ENCODE measurements around the gene LPIN1. TPM values are rescaled to one million over a fixed set of nuclear protein-coding genes. Genes with fewer than 3 reads are reported as not detected.
"Not testable (repeated sequence)": the region's sequence is repeated elsewhere in the genome, so short reads cannot be mapped to it uniquely, and the experiment has no call there.

Gene LPIN1
- total RNA-seq, 1 experiment from 2014 or later = 13.9 TPM

- no peak for TF ChIP-seq NR2C2 (CRISPR knock-in tag; IDR thresholded peaks at IDR 0.05)
- TF ChIP-seq RORB (CRISPR knock-in tag; IDR thresholded peaks at IDR 0.05) = no peak
- TF ChIP-seq FOXJ3 (CRISPR knock-in tag; IDR thresholded peaks at IDR 0.05; ENCODE audit: borderline replicate concordance) = no peak
- no peak for TF ChIP-seq NFE2L1 (CRISPR knock-in tag; IDR thresholded peaks at IDR 0.05)
- no peak for TF ChIP-seq CREM (CRISPR knock-in tag; IDR thresholded peaks at IDR 0.05)
Observed at GRCh38 chr2:11732587-11732986, 13.8 kb upstream of the LPIN1 start (continued).

GRCh38 chr2:11737852-11738251 is 8.6 kb upstream of the LPIN1 start:
- DNase-seq (ENCODE audit: low spot score); H3K4me3 Mint-ChIP-seq; H3K36me3 Mint-ChIP-seq; POLR2A ChIA-PET; H3K9me3 Mint-ChIP-seq; H3K27ac Mint-ChIP-seq; ATAC-seq; H3K27me3 Mint-ChIP-seq (ENCODE audit: low read depth): not testable (repeated sequence)
- H3K4me1 Mint-ChIP-seq = peaks cover 19% of the 10 kb centered on the region
- CTCF ChIA-PET = interaction anchor here (0.8 to 3.4 kb wide), 8 partner anchors 11 to 54 kb away, joined by 3 to 43 read pairs (median 6); no protein-coding TSS in a partner anchor

GRCh38 chr2:11738589-11739436 is 7.6 kb upstream of the LPIN1 start:
- POLR2A ChIA-PET = interaction anchor here (1.4 kb wide), 1 partner anchor 8 kb away, joined by 3 read pairs; no protein-coding TSS in a partner anchor
- H3K9me3 Mint-ChIP-seq = no peaks in the 10 kb centered on the region
- peaks cover 3% of the 10 kb centered on the region for H3K27me3 Mint-ChIP-seq (ENCODE audit: low read depth)
- CTCF ChIA-PET = interaction anchor here (0.8 to 3.4 kb wide), 18 partner anchors 8 to 213 kb away, joined by 3 to 43 read pairs (median 5); partner anchors contain the start of gene LPIN1
- ATAC-seq (peak; percentile 95), DNase-seq (ENCODE audit: low spot score) (peak; percentile 57)
- H3K4me3 Mint-ChIP-seq = no peak overlapping the region
- H3K27ac Mint-ChIP-seq = 0 out of 2 replicates have a peak overlapping the region, but pooled peaks have one; percentile 67
- peaks cover 27% of the 10 kb centered on the region for H3K4me1 Mint-ChIP-seq
- no peak for TF ChIP-seq ZNF671 (CRISPR knock-in tag; IDR thresholded peaks at IDR 0.05)
- TF ChIP-seq GABPB1 (CRISPR knock-in tag; IDR thresholded peaks at IDR 0.05) = peak; percentile 90
- H3K36me3 Mint-ChIP-seq = no peaks in the 10 kb centered on the region

- H3K36me3 Mint-ChIP-seq = no peaks in the 10 kb centered on the region
- H3K4me1 Mint-ChIP-seq = peaks cover 34% of the 10 kb centered on the region
- H3K4me3 Mint-ChIP-seq = no peak overlapping the region
- ChIA-PET CTCF (interaction anchor here (1.3 to 2.3 kb wide), 5 partner anchors 39 to 157 kb away, joined by 4 to 13 read pairs (median 4); no protein-coding TSS in a partner anchor), POLR2A (no interaction called here)
- H3K27ac Mint-ChIP-seq = no peak overlapping the region; the same call in 1 of the 2 replicates
- no peak for ATAC-seq
- peaks cover 4% of the 10 kb centered on the region for H3K27me3 Mint-ChIP-seq (ENCODE audit: low read depth)
- DNase-seq (ENCODE audit: low spot score) = no peak
- no peaks in the 10 kb centered on the region; the same call in 1 of the 2 replicates for H3K9me3 Mint-ChIP-seq
- TF ChIP-seq TCF7 (CRISPR knock-in tag; IDR thresholded peaks at IDR 0.05; ENCODE audit: low read depth) = no peak
- TF ChIP-seq CREB1 (CRISPR knock-in tag; IDR thresholded peaks at IDR 0.05) = no peak
- no peak for TF ChIP-seq TEAD1 (CRISPR knock-in tag; IDR thresholded peaks at IDR 0.05)
- TF ChIP-seq ZNF317 (CRISPR knock-in tag; IDR thresholded peaks at IDR 0.05; ENCODE audit: borderline replicate concordance, low read depth) = no peak
- no peak for TF ChIP-seq ZNF121 (CRISPR knock-in tag; IDR thresholded peaks at IDR 0.05)
- TF ChIP-seq MYBL2 (CRISPR knock-in tag; IDR thresholded peaks at IDR 0.05) = no peak
- TF ChIP-seq GTF2I (CRISPR knock-in tag; conservative IDR thresholded peaks at IDR 0.05) = no peak
- TF ChIP-seq ARID4B (CRISPR knock-in tag; IDR thresholded peaks at IDR 0.05; ENCODE audit: borderline replicate concordance) = no peak
- no peak for TF ChIP-seq FOXK1 (CRISPR knock-in tag; IDR thresholded peaks at IDR 0.05)
- no peak for TF ChIP-seq ZNF425 (CRISPR knock-in tag; conservative IDR thresholded peaks at IDR 0.05)
- no peak for TF ChIP-seq E2F4 (CRISPR knock-in tag; IDR thresholded peaks at IDR 0.05; ENCODE audit: borderline replicate concordance, low read depth)
- no peak for TF ChIP-seq ESRRA (CRISPR knock-in tag; IDR thresholded peaks at IDR 0.05; ENCODE audit: borderline replicate concordance)
- TF ChIP-seq NR3C1 (CRISPR knock-in tag; conservative IDR thresholded peaks at IDR 0.05; ENCODE audit: low read depth) = no peak
- TF ChIP-seq ZNF671 (CRISPR knock-in tag; IDR thresholded peaks at IDR 0.05) = no peak
- TF ChIP-seq ELF4 (CRISPR knock-in tag; IDR thresholded peaks at IDR 0.05; ENCODE audit: low read depth) = no peak
Observed at GRCh38 chr2:11740723-11741122, 5.7 kb upstream of the LPIN1 start.
